Posterior vena cava (tissue), 2 donors: ENCODE data around the gene USPL1. TPM values are rescaled to one million over a fixed set of nuclear protein-coding genes. Genes with fewer than 3 reads are reported as not detected.
"Not testable (repeated sequence)": the region's sequence is repeated elsewhere in the genome, so short reads cannot be mapped to it uniquely, and the experiment has no call there.

Experiments used
- DNase-seq: peaks from one replicate; pipeline ENCODE4 v3.0.0-alpha.2; 2020; ENCODE audit warnings: low spot score
- intact Hi-C, 2 donors: fragments of 100-400 bp; cut with DNase I; formaldehyde crosslinking; loops; one replicate each; pipeline versions ENCODE4 v1.14.1 to v1.14.2; 2022 to 2023
- total RNA-seq, 2 donors: library from RNA; stranded (reverse); fragmentation: NEBNext Ultra II Directional; extraction: Animal tissue kit (Norgen Biotek cat#: 25700); gene quantifications; one replicate each; pipeline ENCODE4 v1.2.1, GENCODE V29; 2021
- donor health status: DM: yes; HTN: yes; CAD: no.
- donor health status: DM: yes; HTN: yes; CAD: no.

USPL1 gene
- total RNA-seq, 2 donors from 2014 or later = 13.8 to 14.2 TPM

DNA sequence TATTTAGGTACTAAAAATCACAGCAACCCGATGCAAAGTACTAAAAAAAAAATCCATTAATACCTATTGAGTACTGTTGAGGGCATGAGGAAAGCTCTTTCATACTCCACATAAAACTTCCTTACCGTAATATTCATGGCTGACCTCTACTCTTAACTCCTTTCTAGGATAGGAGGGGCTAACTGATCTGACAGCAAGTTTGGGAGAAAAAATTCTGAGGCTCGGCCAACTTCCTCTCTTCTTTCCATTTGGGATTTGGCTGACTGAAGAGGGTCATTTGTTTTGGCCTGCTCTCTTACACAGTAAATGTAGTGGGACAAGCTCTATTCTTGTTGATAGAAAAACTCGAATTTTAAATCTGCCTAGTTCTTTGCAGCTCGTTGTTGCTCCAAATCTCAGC lies 9.4 kb upstream of the USPL1 start:
- intact Hi-C loops = no loop called here
- DNase-seq = no peak

DNA sequence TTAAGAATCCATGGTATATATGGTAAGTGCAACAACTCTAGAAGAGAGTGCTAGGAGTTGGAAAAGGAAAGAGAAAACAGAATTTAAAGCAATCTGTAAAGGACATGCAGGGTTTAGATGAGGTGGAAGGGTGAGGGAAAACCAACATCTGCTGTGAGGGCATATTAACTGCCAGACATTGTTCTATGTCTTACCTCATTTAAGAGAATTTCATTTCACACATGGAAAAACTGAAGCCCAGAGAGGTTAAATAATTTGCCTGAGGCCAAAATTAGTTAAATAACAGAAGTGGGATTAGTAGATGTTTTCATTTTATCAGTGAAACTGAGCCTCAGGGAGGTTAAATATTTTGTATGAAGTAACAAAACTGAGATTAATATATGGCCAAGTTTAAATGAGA lies 7.4 kb upstream of the USPL1 start:
- DNase-seq = no peak
- intact Hi-C loops = loop anchor here in 1 of 2 donors (10.0 kb wide), 1 partner anchor 254 kb away; no protein-coding TSS in a partner anchor

DNA sequence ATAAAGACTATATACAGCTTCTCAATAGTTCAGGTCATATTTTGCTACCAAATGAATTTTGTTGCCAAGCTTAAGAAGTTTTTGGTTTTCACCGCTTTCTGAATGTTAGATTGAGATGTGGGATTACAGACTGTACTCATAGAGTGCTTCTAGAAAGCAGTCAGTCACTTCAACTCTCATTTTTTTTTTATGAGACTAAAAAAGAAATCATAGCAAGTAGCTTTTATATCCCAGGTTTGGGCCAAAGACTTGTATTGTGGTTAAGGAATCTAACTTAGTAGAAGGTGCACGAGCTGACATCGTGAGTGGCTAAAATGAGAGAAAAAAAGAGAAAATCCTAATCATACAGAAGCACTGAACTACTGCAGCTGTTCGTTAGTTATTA lies 2.2 kb upstream of the USPL1 start:
- intact Hi-C loops = loop anchor here in 1 of 2 donors (10.0 kb wide), 1 partner anchor 249 kb away; no protein-coding TSS in a partner anchor
- no peak for DNase-seq

DNA sequence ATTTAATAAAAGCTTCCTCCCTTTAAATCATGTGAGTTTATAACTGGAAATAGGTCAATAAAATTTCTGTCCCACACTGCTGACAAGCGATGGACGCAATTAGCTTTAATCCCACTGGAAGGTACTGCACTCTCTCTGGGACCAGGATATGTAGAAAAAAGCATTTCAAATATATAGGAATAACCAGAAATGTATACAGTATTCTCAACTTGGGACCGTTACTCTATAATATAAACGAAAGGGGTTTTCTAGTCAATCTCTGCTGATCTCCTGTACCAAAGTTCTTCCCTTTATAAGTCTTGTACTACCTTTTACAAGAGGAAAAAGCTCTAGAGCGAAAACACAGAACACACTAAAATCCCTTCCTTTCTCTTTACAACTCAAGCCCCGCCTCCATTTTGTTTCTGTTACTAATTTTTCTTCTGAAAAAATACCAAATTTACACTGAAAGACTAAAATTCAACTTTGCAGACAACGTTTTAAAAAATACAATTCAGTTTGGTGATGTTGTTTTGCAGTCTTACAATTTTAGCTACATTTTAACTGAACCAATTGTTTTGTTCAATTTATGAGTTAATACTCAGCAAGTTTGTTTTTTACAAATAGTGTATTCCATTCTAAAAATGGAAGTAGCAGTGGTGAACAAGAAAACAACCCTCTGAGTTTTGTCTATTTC lies 1.7 kb upstream of the USPL1 start:
- intact Hi-C loops = loop anchor here in 1 of 2 donors (2.0 to 10.0 kb wide), 2 partner anchors 151 to 249 kb away; partner anchors contain the start of gene HMGB1

DNA sequence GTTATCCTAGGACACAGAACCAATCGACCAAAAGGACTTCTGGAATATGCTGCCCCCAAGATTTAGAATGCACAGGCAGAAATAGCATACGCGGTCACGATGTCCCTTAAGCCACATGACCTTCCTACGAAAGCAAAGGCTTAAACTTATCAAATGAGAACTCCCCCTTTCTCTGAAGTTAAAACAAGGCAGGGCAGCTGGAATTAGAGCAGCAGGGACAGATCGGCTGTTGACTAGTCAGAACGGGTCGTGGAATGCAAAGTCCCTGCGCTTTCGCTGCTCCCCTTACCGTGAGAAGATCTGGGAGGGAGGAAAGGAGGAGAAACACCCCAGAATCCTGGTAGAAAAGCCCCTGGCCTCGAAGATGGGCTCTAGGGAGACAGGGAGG lies 799 bp upstream of the USPL1 start:
- intact Hi-C loops = loop anchor here in 1 of 2 donors (2.0 to 10.0 kb wide), 2 partner anchors 152 to 248 kb away; partner anchors contain the start of gene HMGB1

More for the DNA sequence above, 1.7 kb upstream of the USPL1 start:
- DNase-seq = no peak

DNA sequence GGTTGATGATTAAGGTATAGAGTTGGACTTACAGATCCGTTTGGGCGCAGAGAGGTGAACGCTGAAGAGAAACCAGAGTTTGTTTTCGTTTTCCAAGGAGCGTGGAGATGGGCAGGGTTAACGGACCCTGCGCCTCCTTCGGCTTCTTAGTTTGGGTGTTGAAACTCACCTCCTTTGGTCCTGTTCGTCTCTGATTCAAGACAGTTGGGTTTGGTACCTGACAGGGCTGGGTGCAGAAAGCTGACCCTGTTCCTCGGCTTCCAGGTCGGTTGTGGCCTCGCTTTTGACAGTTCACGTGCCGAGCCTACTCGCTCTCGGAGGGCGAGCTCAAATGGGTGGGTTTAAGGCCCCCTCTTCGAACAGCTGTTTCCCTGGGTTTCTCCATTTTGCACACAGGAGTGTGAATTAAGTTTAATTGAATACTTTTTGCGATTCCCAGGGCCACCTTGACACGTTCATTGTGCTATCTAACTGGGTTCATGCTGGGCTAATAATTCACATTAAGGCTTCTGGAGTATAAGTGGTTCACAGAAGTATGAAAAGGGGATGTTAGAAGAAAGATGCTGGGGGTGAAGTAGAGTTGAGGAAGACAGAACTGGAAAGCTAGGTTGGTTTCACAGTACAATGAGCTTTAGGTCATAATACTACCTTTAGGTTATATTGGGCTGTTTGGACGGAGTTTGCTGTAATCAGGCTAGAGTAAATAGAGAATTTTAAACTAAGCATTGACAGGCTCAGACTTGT lies 638 bp downstream of the USPL1 start:
- intact Hi-C loops = loop anchor here in 1 of 2 donors (10.0 kb wide), 1 partner anchor 246 kb away; no protein-coding TSS in a partner anchor
- no peak for DNase-seq

More for the DNA sequence above, 799 bp upstream of the USPL1 start:
- DNase-seq = no peak

DNA sequence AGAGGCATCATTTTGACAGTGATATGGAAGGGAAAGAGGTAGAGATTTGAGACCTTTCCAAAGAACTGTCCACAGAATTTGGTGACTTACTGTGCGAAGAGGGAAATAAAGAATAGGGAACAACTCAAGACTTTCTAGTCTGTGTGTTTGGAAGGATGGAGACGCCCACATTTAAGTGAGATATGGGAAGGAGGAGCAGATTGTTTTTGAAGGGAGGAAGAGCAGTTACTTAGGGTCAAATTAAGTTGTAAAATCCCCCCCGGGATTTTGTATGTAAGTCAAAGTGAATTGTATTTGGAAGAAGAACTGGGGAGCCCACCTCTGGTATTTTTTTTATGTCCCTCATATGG lies 1.2 kb downstream of the USPL1 start:
- no peak for DNase-seq
- intact Hi-C loops = loop anchor here in 1 of 2 donors (10.0 kb wide), 1 partner anchor 246 kb away; no protein-coding TSS in a partner anchor

DNA sequence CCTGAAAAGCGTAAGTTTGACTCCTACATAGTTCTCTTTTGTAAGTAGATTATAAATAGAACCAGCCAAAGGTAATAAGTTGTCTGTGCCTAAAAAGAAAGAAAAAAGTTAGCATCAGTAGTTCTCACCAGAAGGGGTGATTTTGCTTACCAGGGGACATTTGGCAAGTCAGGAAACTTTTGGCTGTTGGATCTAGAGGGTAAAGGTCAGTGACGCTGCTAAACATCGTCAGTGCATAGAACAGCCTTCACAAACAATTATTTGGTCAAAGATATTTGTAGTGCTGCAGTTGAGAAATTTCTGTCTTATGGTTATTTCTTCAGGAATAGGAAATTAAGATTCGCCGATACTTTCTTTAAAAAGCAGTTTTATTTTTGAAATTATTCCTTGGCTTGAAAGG lies 2.0 kb downstream of the USPL1 start:
- DNase-seq = no peak
- intact Hi-C loops = loop anchor here in 1 of 2 donors (10.0 kb wide), 1 partner anchor 245 kb away; no protein-coding TSS in a partner anchor

DNA sequence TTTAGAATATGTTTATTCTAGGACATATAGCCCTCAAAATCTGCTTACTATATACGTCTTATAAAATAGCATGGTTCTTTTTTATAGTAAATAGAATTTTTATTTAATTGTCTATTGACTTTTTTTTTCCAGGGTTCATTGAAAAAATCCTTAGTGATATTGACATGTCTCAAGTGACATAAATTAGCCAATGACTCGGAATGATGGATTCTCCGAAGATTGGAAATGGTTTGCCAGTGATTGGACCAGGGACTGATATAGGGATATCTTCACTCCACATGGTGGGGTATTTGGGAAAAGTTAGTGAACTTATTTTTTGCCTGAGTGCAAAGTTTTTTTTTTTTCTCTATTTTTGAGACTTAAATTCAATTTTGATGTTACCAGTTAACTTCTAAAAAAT lies 3.2 kb downstream of the USPL1 start:
- no peak for DNase-seq
- intact Hi-C loops = no loop called here

DNA sequence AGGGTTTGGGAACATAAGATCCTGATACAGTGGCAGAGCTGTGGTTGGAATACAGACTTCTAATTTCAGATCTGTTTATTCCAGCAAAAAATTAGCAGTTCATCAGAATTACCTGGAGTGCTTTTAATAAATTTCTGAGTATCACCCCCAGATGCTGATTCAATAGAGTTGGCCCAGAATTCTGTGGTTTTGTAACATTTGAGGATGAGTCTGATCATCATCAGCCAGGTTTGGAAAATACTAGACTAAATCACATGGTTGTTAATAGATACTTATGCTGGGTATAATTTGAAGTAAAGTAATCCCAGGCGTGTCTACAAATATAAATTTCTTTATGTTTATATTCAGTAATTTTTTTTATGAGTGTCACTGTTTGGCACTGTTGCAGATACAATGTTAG lies 4.8 kb downstream of the USPL1 start:
- no peak for DNase-seq
- intact Hi-C loops = no loop called here

DNA sequence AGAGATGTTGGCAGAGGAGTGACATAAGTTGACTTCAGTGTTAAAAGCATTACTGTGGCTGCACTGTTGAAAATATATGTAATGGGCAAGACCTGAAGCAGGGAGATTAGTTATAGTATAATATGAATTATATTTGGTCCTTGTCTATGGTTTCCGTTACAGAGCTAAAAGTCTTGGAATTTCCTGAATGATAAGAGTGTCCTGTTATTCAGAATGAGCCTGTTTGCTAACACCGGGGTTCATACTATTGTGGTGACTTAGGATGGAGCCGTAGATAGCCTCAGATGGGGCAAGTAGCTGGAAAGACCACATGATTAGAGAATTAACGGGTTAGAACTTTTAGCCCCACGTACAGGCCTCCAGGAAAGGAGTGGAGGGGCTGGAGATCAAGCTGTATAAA lies 5.7 kb downstream of the USPL1 start:
- intact Hi-C loops = no loop called here
- no peak for DNase-seq

DNA sequence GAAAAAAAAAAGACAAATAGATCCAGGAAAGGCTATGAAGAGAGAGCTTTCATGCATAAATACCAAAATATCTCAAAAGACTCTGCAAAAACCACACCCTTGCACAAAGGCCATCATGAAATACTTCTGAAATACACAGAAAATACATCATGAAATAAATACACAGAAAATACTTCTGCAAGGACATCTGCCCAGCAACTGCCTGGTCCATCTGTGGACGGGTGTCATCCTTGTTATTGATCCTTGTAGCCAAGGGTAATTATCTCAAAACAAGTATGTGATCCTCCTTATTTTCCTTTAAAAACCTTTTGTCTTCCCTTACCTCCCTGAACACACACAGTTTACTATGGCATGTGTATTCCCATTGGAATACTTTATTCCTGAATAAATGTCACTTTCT lies 6.9 kb downstream of the USPL1 start:
- no peak for DNase-seq
- intact Hi-C loops = no loop called here

DNA sequence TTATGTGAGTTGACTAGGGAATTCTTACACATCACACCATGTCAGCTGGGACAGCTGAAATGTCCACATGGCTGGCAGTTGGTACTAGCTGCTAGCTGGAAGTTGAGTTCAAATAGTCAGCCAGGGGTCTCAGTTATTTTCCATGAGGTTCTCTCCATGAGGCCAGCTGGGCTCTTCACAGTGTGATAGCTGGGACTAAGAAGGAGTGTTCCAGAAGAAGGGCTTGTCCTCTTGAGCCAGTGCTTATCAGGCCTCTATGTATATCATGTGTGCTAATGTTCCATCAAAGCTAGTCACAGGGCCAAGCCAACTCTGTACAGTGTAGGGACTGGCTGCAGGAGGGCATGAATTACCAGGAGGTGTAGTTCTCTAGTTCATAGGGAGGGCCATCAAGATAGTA lies 11.8 kb downstream of the USPL1 start:
- intact Hi-C loops = no loop called here
- no peak for DNase-seq

DNA sequence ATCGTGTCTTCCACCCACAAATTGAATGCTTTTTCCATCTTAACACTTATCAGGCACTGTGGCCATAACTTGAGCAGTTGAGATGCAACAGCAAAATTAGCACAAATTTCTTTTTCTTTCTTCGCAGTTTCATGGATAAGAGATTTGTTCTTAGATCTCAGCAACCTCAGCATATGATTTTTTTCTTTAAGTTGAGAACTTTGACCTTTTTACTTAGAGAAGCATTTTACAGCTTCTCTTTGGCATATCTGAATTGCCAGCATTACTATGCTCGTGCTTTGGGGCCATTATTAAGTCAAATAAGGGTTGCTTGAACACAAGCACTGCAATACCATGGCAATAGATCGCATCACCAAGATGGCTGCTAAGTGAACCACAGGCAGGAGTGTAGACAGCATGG lies 16.1 kb downstream of the USPL1 start:
- DNase-seq = no peak
- intact Hi-C loops = no loop called here

DNA sequence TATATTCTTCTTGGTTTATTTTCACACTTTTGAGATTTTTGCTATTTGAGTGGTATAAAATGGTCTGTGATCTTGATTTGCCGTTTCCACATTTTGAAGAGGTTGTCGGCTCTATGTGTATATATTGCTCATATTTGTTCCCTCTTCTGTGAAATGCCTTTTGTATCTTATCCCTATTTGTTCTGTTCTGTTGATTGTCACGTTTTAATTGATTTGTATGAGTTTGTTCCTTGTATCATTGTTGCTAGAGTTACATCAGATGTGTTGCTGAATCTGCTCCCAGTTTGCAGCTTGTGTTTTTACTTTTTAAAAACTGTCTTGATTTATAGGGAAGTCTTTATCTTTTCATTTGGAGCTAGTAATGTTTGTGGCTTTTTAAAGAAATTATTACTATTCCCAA lies 17.1 kb downstream of the USPL1 start:
- DNase-seq = no peak
- intact Hi-C loops = no loop called here

DNA sequence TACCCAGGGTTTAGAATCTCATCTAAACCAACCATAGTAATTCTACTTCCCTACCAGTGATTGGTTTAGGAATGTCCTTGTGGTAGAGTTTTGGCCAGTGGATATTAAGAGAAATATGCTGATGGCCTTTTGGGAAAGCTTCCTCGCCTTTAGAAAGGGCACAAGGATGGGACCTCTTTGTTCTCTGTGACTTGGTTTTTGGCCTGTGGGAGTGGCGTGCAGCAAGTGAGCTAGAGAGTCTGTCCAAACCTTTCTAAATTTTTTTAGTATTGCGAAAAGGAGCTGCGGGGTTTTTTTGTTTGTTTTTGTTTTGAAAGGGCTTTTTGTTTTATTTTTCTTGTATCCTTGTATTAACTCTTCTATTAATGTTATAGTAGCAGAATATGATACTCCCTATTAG lies 20.6 kb downstream of the USPL1 start:
- intact Hi-C loops = no loop called here
- no peak for DNase-seq

DNA sequence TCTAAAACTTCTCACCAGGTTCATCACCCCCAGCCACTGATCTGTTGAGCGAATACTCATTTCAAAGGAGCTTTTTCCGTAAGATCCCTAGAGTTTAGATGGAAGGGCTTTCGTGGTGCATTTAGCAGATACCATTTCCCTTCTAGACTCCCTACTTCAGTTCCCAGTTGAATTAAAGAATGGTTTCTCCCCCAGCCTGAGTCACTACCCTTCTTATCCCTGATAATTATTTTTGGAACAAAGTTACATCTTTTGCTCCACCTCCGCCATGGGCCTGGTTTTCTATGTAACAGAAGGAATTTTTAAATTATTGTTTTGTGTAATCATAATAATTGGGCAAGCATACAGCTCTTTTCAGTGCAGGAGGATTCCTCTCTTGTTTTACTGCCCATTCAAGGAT lies 22.0 kb downstream of the USPL1 start:
- DNase-seq = no peak
- intact Hi-C loops = no loop called here

DNA sequence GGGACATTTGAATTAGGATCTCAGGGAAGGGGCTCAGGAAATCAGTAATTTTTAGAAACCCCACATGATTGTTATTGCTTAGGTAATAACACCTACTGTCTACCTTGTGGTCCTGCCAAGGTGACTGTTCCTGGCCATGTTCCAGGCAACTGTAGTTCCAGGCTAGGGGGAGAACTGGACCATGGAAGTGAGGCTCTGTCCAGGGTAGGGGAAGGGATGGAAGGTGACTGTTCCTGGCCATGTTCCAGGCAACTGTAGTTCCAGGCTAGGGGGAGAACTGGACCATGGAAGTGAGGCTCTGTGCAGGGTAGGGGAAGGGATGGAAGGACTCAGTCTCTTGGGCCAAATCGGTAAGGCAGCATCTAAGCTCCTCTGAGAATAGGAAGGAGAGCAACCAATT lies 23.5 kb downstream of the USPL1 start:
- DNase-seq, intact Hi-C loops: not testable (repeated sequence)

DNA sequence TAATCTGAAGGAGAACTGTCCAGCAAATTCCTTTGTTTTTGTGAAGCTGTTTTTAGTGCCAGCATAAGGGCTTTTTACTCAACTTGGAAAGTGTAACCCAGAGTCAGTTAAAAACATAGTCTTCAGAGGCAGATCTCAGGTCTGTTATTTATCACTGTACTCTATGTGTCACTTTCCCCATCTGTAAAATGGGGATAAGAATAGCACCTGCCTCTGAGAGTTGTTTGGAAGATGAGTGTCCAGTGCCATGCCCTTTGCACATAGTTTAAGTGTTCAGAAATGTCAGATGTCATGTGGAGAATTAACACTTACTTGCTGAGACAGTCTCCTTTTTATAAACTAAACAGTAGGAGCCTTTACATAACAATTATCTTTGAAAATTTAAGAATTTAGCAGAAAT lies 27.9 kb downstream of the USPL1 start:
- intact Hi-C loops = no loop called here
- DNase-seq = no peak

DNA sequence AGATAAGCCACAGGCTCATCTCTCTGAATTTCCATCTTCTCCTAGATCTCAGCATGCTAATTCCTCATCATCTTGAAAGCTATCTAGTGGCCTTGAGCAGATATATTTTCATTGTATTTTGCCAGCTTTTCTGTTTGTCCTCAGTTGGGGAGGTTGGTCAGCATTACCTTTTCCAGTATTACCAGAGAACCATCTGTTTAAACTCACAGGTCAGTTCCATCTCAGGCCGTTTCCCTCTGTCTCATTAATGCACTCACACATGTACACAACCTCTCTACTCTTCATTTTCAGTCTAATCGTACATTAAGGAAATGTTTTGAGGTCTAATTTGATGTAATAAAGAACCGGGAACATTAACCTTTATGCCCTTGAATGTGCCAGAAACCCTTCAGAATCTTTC lies 29.7 kb downstream of the USPL1 start:
- intact Hi-C loops = no loop called here
- DNase-seq = no peak
